RKO (cell line): ENCODE results near the gene SPATA6L.

ENCODE experiments used
- DNase-seq: peaks from one replicate; pipeline ENCODE4 v3.0.0-alpha.2; 2016; ENCODE audit warnings: low spot score

SPATA6L gene

DNA sequence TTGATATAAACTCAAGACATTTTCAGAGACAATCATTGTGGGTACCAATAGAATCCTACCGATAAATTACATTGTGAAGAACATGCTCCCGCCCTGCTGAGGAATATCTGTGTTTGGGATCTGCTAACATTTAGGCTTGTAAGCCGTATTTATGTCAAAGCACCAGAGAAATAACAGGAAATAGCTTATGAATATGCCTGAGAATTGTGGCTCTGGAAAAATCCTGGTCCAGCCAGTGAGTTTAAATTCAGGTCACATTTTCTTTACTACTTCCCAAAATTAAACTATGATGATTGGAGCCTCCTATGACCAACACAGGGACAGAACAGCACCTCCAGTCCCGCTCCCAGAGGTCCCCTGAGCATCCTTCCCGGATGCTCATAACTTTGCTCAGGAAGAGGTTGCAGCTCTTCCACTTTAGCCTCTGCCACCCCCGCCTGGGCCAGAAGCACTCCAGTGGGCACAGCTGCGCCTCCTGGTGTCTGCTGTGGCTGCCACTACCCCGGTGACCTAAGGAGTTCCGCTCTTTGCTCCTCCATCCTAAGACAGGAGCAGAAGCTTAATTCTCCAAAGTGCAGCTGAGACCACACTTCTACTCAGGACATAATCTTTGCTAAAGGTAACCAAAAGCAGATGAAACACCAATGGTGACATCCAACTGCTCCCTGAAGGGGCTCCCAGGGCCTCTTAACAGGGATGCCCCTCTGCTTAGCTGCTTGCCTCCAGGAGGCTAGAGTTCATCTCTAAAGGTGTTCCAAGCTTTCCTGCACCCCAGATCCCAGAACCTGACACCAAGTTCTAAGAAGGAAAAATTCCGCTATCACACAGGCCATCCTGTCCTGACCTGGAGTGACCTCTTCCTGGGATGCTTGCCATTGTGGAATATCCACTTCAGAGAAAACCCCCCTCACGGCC, 117.2 kb downstream of the SPATA6L start:
- DNase-seq = no peak
